ENCODE data around the gene DNAH6. TPM values are rescaled to one million over a fixed set of nuclear protein-coding genes. Genes with fewer than 3 reads are reported as not detected.

DNAH6 gene
- total and polyA plus RNA-seq, 11 donors, result 0.05 to 0.75 (median 0.10) TPM; not detected in 2

- no peak for ATAC-seq
- 47 to 55% (median 51%) methylated on average over 1 of the region's 1 CpG for WGBS, 4 donors
- no peak for DNase-seq
Measured at GRCh38 chr2:84782717-84783442, 266.6 kb downstream of the DNAH6 start.

GRCh38 chr2:84785950-84786349 is 269.7 kb downstream of the DNAH6 start:
- ATAC-seq (no peak), DNase-seq (no peak)
- intact Hi-C loops (cut with DNase I), result no loop called here

More at GRCh38 chr2:84782717-84783442, 266.6 kb downstream of the DNAH6 start:
- intact Hi-C loops (cut with DNase I), result no loop called here
- no peak overlapping the region for H3K4me3 ChIP-seq
- H3K27me3 ChIP-seq, result no peaks in the 10 kb centered on the region
- H3K36me3 ChIP-seq, result no peaks in the 10 kb centered on the region
- no peak for TF ChIP-seq CTCF (IDR thresholded peaks at IDR 0.05)
- no peak for TF ChIP-seq POLR2A (IDR thresholded peaks at IDR 0.05)
- H3K4me1 ChIP-seq, result peaks cover 0 to 14% (median 0%) of the 10 kb centered on the region in 12 donors
- peaks cover 0 to 4% (median 0%) of the 10 kb centered on the region in 12 donors for H3K9me3 ChIP-seq
- H3K27ac ChIP-seq, result peak overlapping the region in 1 of 12 donors; percentile 75

GRCh38 chr2:84786601-84787000 is 270.3 kb downstream of the DNAH6 start:
- Histone ChIP-seq H3K4me1 (peaks cover 0 to 11% (median 0%) of the 10 kb centered on the region in 12 donors), H3K27me3 (no peaks in the 10 kb centered on the region), H3K27ac (no peak overlapping the region), H3K36me3 (no peaks in the 10 kb centered on the region), H3K9me3 (no peaks in the 10 kb centered on the region), H3K4me3 (no peak overlapping the region)
- no peak for TF ChIP-seq POLR2A (IDR thresholded peaks at IDR 0.05)
- no peak for TF ChIP-seq CTCF (IDR thresholded peaks at IDR 0.05)
- ATAC-seq (no peak), DNase-seq (no peak)
- intact Hi-C loops (cut with DNase I), result no loop called here

More at GRCh38 chr2:84785950-84786349, 269.7 kb downstream of the DNAH6 start:
- Histone ChIP-seq H3K4me3 (no peak overlapping the region), H3K27ac (no peak overlapping the region), H3K27me3 (no peaks in the 10 kb centered on the region), H3K36me3 (no peaks in the 10 kb centered on the region), H3K4me1 (peaks cover 0 to 14% (median 0%) of the 10 kb centered on the region in 12 donors), H3K9me3 (no peaks in the 10 kb centered on the region)
- TF ChIP-seq POLR2A (IDR thresholded peaks at IDR 0.05), result no peak
- no peak for TF ChIP-seq CTCF (IDR thresholded peaks at IDR 0.05)
- WGBS, 4 donors, result 71 to 89% (median 86%) methylated on average over 4 of the region's 4 CpGs

GRCh38 chr2:84788027-84788426 is 271.7 kb downstream of the DNAH6 start:
- Histone ChIP-seq H3K27me3 (no peaks in the 10 kb centered on the region), H3K4me3 (no peak overlapping the region), H3K9me3 (no peaks in the 10 kb centered on the region), H3K27ac (peak overlapping the region in 2 of 12 donors; percentile 9 to 46), H3K4me1 (peaks cover 0 to 7% (median 0%) of the 10 kb centered on the region in 12 donors), H3K36me3 (no peaks in the 10 kb centered on the region)
- 33 to 81% (median 73%) methylated on average over 1 of the region's 1 CpG for WGBS, 4 donors
- DNase-seq (no peak), ATAC-seq (no peak)
- no peak for TF ChIP-seq CTCF (IDR thresholded peaks at IDR 0.05)
- no peak for TF ChIP-seq POLR2A (IDR thresholded peaks at IDR 0.05)
- intact Hi-C loops (cut with DNase I), result no loop called here

Data from heart left ventricle (tissue), 16 donors.